Measurements from ENCODE around the gene GTPBP4.

GRCh38 chr10:976316-976715 is 11.9 kb upstream of the GTPBP4 start:
- no peak for TF ChIP-seq FOXA1 (IDR thresholded peaks at IDR 0.05)
- TF ChIP-seq ZNF384 (IDR thresholded peaks at IDR 0.05): no peak
- no peak for TF ChIP-seq FOXM1 (IDR thresholded peaks at IDR 0.05; ENCODE audit: borderline replicate concordance)
- TF ChIP-seq SP1 (IDR thresholded peaks at IDR 0.05): no peak
- TF ChIP-seq HDGF (IDR thresholded peaks at IDR 0.05; ENCODE audit: borderline replicate concordance): no peak
- TF ChIP-seq ELF4 (IDR thresholded peaks at IDR 0.05): no peak
- TF ChIP-seq NFRKB (IDR thresholded peaks at IDR 0.05): no peak
- no peak for TF ChIP-seq FOXK2 (IDR thresholded peaks at IDR 0.05)
- no peak for TF ChIP-seq SUZ12 (IDR thresholded peaks at IDR 0.05)
- TF ChIP-seq L3MBTL2 (conservative IDR thresholded peaks at IDR 0.05): no peak
- no peak for TF ChIP-seq CTBP1 (IDR thresholded peaks at IDR 0.05; ENCODE audit: borderline replicate concordance)
- no peak for TF ChIP-seq TARDBP (IDR thresholded peaks at IDR 0.05)
- TF ChIP-seq PKNOX1 (IDR thresholded peaks at IDR 0.05): no peak
